CD4-positive, alpha-beta T cell treated with Interleukin-12 subunit alpha and Interleukin-12 subunit beta, for 1 hour (primary cell): ENCODE results near the gene C1QA.

Experiments
- DNase-seq: peaks from one replicate; pipeline ENCODE4 v3.0.0-alpha.2; 2020

Gene C1QA

DNA sequence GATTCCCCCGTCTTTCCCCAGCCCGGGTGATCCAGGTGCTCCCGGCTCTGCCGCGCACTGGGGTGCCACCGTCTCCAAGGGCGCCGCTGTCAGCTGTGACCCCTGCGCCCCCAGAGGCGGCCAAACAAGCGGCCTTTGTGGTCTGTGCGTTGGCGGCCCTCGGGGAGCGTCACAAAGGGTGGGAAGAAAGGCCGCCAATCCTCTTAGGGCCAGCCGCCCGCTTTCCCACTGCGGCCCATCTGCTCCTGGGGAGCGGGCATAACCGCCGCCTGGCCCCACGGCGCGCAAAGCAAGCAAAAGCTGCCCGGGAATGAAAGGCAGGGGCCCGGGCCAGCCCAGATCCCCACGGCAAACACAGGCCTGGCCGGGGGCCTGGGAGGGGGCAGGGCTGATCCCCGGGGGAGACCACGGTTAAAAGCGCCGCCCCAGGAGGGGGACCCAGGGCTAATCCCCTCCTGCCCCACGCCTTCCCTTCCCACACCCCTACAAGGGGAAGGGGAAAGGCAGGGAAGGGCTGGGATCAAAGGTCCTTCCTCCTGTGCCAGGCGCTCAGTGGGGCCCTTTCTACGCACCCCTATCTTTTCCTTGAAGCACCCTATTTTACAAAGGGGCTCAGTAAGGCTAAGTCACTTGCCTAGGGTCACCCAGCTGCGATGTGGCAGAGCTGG lies 40.6 kb downstream of the C1QA start:
- no peak for DNase-seq

DNA sequence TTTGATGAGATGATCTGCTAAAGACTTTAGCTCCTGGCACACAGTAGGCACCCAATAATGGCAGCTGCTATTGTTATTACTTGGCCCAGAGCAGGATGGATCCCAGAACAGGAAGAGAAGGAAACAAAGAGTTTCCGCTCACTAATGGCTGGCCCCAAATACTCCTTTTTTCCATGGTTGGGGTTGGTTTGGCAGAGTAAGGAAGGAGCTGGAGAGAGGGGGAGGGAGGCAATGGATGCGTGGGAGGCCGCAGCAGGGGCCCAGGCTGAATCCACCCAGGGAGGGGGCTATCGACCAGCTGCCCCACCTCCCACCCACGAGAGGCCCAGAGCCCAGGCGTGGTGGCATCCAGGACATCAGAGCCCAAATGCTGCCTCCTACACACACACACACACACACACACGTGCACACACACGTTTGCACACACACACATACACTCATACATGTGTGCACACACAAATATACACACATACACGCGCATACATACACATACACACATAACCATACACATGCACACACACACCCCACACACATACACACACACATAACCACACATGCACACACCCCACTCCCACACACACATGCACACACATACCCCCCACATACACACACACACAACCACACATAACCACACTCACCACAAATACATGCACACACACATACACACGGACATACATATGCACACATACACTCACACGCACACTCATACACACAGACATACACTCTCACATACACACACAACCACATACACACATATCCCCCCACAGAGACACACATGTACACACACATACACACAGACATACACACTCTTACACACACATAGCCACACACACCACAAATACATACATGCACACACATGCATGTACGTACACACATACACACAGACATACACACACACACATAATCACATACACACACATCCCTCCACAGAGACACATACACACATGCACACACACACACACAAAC lies 41.8 kb downstream of the C1QA start:
- DNase-seq, result no peak

DNA sequence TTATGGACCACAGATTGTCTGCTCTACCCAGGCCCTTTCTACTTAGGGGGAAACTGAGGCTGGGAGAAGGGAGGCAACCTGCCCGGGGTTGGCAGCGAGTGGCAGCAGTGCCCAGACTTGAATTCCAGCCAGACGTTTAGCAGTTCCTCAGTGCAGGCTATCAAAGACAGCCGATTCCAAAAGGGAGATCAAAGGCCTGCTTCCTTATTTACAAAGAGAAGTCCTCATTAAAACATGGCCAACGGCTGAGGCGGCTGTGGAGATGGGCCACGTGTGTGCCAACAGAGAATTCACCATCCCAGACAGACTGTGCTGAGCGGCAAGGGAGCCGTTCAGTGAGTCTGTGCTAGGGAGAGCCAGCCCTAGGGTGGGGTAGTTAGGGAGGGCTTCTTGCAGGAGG lies 44.3 kb downstream of the C1QA start:
- DNase-seq, result no peak

DNA sequence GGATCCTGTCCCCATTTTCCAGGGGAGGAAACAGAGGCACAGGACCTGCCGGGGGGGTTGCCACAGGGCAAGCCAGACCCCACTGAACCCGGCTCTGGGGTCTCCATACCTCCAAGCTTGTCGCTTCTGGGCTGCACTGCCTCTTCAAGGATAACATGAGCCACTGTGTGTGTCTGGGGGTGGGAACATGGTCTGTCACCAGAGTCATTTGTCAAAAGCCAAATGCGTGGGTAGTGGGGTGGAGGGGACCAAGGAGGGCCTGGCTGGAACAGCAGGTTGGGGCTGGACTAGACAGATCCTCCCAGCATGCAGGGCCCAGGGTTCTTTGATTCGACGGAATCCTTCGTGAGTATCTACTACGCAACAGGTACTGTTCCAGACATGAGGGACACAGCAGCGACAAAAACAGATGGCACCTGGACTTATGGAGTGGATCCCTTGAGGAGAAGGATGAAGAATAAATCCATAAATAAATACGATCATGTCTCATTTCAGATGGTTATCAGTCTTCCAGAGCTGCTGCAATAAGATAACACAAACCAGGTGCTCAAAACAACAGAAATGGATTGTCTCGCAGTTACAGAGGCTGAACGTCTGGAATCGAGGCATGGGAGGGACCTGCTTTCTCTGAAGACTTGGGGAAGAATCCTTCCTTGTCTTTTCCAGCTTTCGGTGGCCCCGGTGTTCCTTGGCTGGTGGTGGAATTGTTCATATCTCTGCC lies 45.3 kb downstream of the C1QA start:
- no peak for DNase-seq

DNA sequence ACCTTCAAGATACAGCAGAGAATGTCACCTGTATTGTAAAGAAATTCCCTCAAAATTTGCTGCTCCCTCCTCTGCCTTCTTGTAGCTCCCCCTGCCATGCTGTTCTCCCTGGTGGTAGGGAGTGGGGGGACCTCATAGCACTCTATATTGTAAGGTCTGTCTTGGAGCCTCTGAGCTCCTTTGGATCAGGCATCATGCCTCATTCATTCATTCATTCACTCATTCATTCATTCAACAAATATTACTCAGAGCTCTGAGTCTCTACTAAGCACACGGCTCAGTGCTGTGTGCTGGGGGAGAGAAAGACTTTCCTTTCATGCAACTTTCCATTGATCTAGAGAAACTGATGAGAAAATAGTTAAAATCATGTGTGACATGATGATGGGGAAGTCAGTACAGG lies 47.1 kb downstream of the C1QA start:
- DNase-seq, result no peak

DNA sequence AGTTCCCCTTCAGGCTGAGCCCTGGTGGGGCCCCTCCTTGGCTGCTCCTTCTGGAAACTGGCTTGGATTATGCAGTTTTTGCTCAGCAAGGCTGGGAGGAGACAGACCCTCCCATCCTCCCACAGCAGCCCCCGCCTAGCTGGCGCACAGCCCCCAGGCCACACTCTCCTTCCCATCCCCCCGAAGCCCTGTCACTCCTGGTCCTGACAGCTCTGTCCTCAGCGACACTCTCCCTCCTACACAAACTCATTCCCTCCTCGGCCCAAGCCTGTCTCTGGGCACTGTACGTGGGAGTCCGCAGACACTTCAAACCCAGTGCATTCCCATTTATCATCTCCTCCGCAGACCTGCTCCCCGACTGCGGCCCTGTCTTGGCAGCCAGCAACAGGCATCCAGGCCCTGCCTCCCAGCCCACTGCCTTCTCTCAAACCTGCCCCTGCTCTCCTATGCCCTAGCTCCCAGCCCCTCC lies 49.2 kb downstream of the C1QA start:
- DNase-seq, result no peak

GRCh38 chr1:22687191-22687590 lies 50.8 kb downstream of the C1QA start:
- DNase-seq, result no peak

- DNase-seq, result no peak
Observed at GRCh38 chr1:22688466-22688865, 52.0 kb downstream of the C1QA start.
